ENCODE measurements around the gene CMTM6.

CMTM6 gene

DNA sequence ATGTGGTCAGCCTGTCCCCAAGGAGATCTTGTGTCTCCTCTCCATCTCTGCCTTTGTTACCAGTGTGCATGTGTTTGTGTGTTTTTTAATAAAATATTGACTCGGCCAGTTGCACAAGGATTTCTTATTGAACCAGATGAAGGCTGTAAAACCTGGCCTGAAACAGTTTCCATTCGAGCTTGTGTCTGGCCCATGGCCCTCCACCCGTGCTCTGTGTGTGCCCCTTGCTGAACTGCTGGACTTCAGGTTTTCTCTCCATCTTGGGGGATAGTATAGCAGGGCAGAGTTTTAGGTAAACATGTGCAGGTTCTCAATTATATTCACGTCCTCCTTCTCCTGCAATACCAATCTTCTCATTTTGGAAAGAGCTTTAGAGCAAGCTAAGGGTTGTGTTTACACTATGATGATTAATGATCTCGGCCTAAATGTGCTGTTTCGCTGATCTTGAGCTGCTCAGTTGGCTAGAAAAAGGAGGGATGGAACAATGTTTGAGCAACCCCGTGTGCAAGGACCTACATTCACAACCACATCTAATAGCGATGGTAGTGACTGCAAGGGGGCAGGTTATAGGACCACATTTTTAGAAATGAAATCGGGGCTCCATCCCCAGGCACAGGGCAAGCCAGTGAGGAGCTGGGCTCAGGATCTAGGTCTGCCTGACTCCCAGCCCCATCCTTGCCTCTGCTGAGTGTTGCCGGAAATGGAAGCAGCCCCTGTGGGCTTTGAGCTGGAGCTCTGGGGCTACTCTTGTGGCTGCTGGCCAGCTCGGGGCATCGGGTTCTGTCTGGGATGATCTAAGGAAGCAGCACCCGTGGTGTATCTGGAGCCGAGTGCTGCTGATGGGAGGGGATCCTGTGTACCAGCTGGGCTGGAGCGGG is 47.7 kb downstream of the CMTM6 start:
- no peaks in the 10 kb centered on the region for H3K9me3 ChIP-seq
- no peaks in the 10 kb centered on the region for H3K27me3 ChIP-seq
- no peaks in the 10 kb centered on the region for H3K4me1 ChIP-seq
- no peaks in the 10 kb centered on the region for H3K36me3 ChIP-seq
- DNase-seq: peak; percentile 19
- H3K4me3 ChIP-seq (ENCODE audit: low read depth, low read length): no peak overlapping the region
- TF ChIP-seq, protein P1, sequence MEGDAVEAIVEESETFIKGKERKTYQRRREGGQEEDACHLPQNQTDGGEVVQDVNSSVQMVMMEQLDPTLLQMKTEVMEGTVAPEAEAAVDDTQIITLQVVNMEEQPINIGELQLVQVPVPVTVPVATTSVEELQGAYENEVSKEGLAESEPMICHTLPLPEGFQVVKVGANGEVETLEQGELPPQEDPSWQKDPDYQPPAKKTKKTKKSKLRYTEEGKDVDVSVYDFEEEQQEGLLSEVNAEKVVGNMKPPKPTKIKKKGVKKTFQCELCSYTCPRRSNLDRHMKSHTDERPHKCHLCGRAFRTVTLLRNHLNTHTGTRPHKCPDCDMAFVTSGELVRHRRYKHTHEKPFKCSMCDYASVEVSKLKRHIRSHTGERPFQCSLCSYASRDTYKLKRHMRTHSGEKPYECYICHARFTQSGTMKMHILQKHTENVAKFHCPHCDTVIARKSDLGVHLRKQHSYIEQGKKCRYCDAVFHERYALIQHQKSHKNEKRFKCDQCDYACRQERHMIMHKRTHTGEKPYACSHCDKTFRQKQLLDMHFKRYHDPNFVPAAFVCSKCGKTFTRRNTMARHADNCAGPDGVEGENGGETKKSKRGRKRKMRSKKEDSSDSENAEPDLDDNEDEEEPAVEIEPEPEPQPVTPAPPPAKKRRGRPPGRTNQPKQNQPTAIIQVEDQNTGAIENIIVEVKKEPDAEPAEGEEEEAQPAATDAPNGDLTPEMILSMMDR (IDR thresholded peaks at IDR 0.05; ENCODE audit: low read depth, low read length): no peak

DNA sequence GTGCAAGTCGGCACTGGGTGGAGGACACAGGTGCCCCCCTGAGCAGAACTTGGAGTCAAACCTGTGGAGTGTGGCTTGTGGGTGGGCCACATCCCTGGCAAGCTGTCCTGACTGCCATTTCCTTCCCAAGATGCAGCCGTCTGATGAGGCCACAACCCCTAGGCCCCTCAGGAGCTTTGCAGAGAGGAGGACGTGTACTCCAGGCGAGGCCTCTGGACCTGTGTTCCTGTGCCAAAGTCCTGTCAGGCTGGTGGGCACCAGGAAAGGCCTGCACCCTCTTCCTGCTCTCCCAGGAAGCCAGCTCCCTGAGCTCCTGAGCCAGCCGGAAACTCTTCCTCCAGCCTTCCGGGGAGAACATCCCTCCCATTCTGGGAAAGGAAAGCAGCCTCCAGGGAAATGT is 48.5 kb downstream of the CMTM6 start:
- H3K36me3 ChIP-seq: no peaks in the 10 kb centered on the region
- no peaks in the 10 kb centered on the region for H3K4me1 ChIP-seq
- no peak overlapping the region for H3K4me3 ChIP-seq (ENCODE audit: low read depth, low read length)
- H3K9me3 ChIP-seq: no peaks in the 10 kb centered on the region
- TF ChIP-seq, protein P1 (IDR thresholded peaks at IDR 0.05; ENCODE audit: low read depth, low read length): no peak
- no peak for DNase-seq
- no peaks in the 10 kb centered on the region for H3K27me3 ChIP-seq

- no peak for DNase-seq
- Histone ChIP-seq H3K4me3 (ENCODE audit: low read depth, low read length) (no peak overlapping the region), H3K27me3 (no peaks in the 10 kb centered on the region), H3K4me1 (no peaks in the 10 kb centered on the region), H3K9me3 (no peaks in the 10 kb centered on the region), H3K36me3 (no peaks in the 10 kb centered on the region)
- TF ChIP-seq, protein P1 (IDR thresholded peaks at IDR 0.05; ENCODE audit: low read depth, low read length): no peak
Measured at GRCh38 chr3:32453346-32453745, 49.3 kb downstream of the CMTM6 start.

- no peak for DNase-seq
- no peak overlapping the region for H3K4me3 ChIP-seq (ENCODE audit: low read depth, low read length)
- H3K4me1 ChIP-seq: no peaks in the 10 kb centered on the region
- H3K27me3 ChIP-seq: no peaks in the 10 kb centered on the region
- TF ChIP-seq, protein P1 (IDR thresholded peaks at IDR 0.05; ENCODE audit: low read depth, low read length): no peak
- no peaks in the 10 kb centered on the region for H3K36me3 ChIP-seq
- H3K9me3 ChIP-seq: no peaks in the 10 kb centered on the region
Measured at GRCh38 chr3:32452009-32452408, 50.6 kb downstream of the CMTM6 start.

GRCh38 chr3:32450992-32451659 is 51.5 kb downstream of the CMTM6 start:
- Histone ChIP-seq H3K36me3 (no peaks in the 10 kb centered on the region), H3K4me3 (ENCODE audit: low read depth, low read length) (no peak overlapping the region), H3K27me3 (no peaks in the 10 kb centered on the region), H3K9me3 (no peaks in the 10 kb centered on the region), H3K4me1 (no peaks in the 10 kb centered on the region)
- TF ChIP-seq, protein P1 (IDR thresholded peaks at IDR 0.05; ENCODE audit: low read depth, low read length): no peak
- no peak for DNase-seq

- Histone ChIP-seq H3K4me3 (ENCODE audit: low read depth, low read length) (no peak overlapping the region), H3K36me3 (no peaks in the 10 kb centered on the region), H3K27me3 (no peaks in the 10 kb centered on the region), H3K4me1 (no peaks in the 10 kb centered on the region), H3K9me3 (no peaks in the 10 kb centered on the region)
- TF ChIP-seq, protein P1 (IDR thresholded peaks at IDR 0.05; ENCODE audit: low read depth, low read length): no peak
- DNase-seq: no peak
Measured at GRCh38 chr3:32450426-32450825, 52.2 kb downstream of the CMTM6 start.

Data from BE2C (cell line).